Measurements from ENCODE around the gene TECTA. TPM values are rescaled to one million over a fixed set of nuclear protein-coding genes. Genes with fewer than 3 reads are reported as not detected.
A peak's percentile ranks its signal among the peaks of the same experiment; 100 is the strongest.
"Not testable (repeated sequence)": the region's sequence is repeated elsewhere in the genome, so short reads cannot be mapped to it uniquely, and the experiment has no call there.

TECTA gene
- total RNA-seq, 1 donor from 2014 or later: 1.0 TPM

- DNase-seq (no peak), ATAC-seq (ENCODE audit: poor library complexity) (no peak)
- intact Hi-C loops (cut with DNase I): no loop called here
Measured at GRCh38 chr11:121210445-121211080, 109.5 kb downstream of the TECTA start.

DNA sequence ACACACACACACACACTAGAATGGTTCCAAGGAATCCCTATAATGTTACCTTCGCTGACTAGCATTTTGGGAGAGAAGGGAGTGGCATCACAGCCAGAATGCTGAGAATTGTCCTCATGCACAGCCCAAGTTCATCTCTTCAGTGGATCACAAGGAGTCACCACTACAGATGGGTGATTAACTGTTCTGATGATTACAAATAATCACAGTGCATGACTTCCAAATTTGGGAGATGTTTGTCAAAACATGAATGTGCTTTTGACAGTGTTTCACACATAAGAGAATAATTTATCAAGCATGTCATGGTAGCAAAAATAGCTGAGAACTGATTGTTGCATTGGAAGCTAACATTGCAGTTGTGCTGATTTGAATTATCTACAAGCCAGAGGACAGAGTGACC lies 110.6 kb downstream of the TECTA start:
- intact Hi-C loops (cut with DNase I): no loop called here
- no peak for DNase-seq
- ATAC-seq (ENCODE audit: poor library complexity): no peak

DNA sequence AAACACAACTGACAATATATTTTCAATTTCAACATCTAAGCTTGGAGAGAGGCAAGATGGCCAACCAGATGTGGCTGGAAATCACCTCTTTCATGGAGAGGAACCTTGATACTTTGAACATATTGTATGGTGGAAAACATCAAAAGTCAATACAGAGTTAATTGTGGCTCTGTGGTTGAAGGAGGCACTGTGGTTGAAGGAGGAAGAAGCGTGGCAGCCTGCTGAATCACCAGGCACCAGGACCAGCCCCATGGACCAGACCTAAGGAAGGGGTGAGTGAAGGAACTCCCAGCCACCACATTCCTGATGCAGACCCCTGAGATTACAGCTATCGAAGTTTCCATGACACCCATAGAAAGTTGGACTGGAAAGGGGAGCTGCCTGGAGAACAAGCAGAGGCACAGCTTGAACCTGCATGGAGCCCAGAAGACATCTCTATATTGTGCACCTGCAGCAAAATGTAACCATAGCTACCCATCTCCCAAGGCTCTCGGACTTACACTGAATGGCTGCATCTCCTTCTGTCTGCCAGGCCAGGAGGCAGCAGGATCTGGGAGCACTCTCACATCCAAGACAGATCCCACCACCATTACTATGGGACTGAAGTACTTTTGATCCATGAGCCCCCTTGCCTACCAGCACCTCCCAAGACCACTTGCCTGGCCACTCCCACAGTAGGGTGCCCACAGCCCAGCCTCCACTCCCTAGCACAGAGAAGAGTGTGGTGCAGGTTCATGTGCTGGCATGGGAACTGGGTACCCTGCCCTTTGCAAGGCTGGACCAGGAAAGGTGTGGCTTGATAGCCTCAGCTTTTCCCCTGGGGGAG lies 111.7 kb downstream of the TECTA start:
- DNase-seq (no peak), ATAC-seq (ENCODE audit: poor library complexity) (no peak)

DNA sequence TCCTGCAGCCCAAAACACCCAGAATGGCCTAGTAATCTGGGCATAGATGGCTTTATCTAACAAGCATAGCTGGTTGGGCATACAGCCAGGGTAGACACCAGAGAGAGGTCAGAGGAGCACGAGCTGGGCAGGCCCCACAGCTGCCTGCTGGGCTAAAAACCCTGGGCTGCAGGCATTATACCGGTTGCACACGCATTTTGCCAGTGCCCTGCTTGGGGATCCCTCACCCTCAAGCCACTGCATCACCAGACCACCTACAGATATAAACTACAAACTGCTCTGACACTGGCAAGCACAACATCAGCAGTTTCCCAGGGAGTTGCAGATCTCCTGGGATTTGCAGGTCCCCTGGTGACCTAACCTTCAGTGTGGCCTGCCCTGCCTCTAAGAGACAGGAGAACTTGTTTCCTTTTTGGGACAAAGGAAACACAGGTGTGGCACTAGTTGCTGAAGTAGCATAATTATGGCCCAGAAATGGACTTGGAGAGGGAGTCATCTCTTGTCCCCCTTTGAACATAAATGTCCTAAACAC lies 112.4 kb downstream of the TECTA start:
- no peak for ATAC-seq (ENCODE audit: poor library complexity)
- intact Hi-C loops (cut with DNase I): no loop called here
- DNase-seq: no peak

More for the DNA sequence above, 111.7 kb downstream of the TECTA start:
- intact Hi-C loops (cut with DNase I): no loop called here

- DNase-seq (no peak), ATAC-seq (ENCODE audit: poor library complexity) (no peak)
- intact Hi-C loops (cut with DNase I): no loop called here
Measured at GRCh38 chr11:121214861-121215260, 113.8 kb downstream of the TECTA start.

DNA sequence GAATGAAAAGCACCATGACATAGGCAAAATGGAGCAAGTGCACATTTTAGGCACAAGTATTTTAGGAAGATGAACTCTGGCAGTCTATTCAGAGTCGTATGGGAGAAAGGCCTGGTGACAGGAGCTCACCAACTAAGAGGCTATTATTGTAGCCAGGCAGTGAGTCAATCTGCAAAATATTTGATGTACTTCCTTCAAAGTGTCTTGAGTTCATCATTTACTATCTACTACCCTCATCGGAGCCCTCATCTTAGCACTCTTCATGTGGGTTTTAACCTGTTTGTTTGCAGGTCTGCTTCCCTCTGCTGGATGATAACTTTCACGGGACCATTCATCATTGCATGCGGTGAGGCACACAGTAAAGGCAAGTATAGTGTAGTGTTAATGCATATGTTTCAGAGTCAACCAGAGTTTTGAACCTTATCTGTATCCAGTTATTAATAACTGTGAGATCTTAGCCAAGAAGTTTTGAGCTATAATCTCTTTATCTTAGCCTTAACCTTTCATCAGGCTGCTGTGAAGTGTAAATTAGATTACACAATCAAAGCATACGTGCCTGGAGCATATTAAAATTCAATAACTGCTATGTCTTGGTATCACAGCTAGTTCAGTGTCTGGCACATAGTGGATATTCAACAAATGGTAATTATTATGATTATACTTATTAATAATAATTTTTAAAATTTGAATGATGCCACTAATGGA lies 120.6 kb downstream of the TECTA start:
- intact Hi-C loops (cut with DNase I): no loop called here
- ATAC-seq (ENCODE audit: poor library complexity) (no peak), DNase-seq (no peak)

DNA sequence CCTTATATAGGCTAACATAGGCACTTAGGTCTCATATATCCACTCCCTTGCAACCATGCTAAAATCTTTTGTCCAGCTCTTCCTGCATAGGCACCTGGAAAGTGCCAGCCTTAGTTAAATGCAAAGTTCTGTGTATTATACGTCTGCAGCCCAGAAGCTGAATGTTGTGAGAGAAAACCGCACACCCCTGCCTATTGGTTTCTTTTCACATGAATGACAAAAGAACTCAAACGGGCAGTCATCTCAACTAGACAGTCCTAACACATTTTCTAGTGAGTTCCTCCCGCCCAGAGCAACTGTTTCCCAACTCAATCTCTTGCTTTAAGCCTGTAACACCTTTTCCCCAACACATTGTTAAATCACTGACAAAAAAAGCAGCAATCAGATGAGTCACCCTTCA lies 122.1 kb downstream of the TECTA start:
- ATAC-seq (ENCODE audit: poor library complexity) (no peak), DNase-seq (no peak)
- intact Hi-C loops (cut with DNase I): no loop called here

DNA sequence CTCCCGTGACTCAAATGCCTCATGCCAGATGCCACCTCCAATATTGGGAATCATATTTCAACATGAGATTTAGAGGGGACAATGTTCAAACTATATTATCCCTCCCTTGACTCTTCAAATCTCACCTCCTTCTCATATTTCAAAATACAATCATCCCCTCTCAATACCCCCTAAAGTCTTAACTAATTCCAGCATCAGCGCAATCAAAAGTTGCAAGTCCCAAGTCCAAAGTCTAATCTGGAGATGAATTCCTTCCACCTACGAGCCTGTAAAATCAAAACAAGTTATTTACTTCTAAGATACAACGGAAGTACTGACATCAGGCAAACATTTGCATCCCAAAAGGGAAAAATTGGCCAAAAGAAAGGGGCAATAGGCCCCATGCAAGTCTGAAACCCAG lies 124.3 kb downstream of the TECTA start:
- DNase-seq: no peak
- ATAC-seq (ENCODE audit: poor library complexity): no peak
- intact Hi-C loops (cut with DNase I): no loop called here

- intact Hi-C loops (cut with DNase I): no loop called here
- no peak for ATAC-seq (ENCODE audit: poor library complexity)
- DNase-seq: no peak
Measured at GRCh38 chr11:121226415-121227263, 125.6 kb downstream of the TECTA start.

DNA sequence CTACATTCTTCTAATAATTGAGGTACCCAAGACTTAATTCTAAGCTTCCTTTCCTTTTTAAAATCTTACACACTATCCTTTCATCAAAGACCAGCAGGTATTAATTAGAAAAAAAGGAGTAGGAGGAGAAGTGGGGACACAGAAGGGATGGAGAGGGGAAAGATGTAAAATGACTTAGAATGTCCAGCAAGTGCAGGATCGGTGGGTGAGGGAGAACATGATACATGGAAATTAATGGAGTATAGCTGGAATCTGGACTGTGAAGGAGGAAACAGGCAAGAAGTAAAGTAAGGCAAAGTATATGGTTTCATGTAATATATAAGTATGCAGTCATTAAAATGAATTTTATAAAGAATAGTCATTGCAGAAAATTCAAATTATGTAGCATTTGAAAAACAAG lies 127.8 kb downstream of the TECTA start:
- no peak for DNase-seq
- no peak for ATAC-seq (ENCODE audit: poor library complexity)
- intact Hi-C loops (cut with DNase I): no loop called here

DNA sequence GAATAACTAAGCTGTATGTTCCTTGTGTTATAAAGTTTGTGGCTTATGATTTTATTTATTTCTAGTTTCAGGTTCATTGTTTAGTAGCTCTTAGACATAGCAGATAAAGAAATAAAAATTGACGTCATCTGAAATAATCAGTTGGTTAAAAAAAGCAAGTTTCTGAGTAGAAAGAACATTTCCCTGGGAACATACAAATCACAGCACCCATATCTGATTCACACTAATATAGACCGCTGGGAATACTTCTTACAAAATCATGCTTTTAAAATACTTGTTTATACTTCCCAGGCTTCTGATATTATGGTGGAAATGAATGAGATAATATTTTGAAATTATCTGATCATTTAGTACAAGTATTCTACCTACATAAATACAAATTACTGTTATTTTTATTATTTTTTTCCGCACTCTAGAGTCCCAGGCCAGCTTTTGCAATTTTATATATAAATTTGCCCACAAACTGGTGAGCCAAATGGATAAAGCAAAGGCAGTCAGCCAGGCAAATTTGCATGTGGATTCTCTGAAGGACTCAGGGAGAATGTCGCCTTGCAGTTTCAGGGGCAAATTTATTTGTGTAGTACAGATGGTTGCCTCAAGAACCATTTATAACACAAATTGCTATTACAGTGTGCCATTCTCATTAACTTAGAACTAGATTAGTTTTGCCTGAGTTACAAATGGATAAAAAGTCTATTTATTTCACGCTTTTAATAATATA lies 128.6 kb downstream of the TECTA start:
- intact Hi-C loops (cut with DNase I): no loop called here
- no peak for DNase-seq
- ATAC-seq (ENCODE audit: poor library complexity): no peak

DNA sequence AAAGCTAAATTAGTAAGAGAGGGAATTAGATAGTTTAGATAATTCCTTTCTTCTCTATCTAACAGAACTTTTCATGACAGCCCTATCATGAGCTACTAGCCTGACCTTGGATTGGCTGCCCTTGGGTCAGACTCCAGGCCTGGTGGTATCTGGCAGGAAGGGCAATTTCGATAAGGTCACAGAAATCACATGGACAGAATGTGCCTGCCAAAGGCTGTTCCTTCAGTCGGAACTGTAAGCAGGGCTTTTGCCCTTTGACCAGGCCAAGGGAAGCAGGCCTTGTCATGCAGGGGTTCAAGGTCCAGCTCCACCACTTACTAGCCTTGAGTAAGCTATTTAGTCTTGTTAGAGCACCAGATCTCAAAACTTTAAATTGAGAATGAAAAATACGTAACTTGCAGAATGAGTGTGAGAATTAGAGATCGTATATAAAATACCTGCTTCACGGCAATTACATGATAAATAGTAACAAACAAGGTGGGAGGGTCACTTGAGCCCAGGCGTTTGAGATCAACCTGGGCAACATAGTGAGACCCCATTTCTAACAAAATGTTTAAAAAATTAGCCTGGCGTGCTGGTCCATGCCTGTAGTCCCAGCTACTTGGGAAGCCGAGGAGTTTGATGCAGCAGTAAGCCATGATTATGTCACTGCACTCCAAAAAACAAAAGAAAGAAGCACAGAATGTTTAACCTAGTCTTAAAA lies 130.7 kb downstream of the TECTA start:
- DNase-seq: no peak
- peak; percentile 83 for ATAC-seq (ENCODE audit: poor library complexity)
- intact Hi-C loops (cut with DNase I): no loop called here

- ATAC-seq (ENCODE audit: poor library complexity): peak; percentile 29
- no peak for DNase-seq
- intact Hi-C loops (cut with DNase I): no loop called here
Measured at GRCh38 chr11:121235057-121235456, 134.0 kb downstream of the TECTA start.

DNA sequence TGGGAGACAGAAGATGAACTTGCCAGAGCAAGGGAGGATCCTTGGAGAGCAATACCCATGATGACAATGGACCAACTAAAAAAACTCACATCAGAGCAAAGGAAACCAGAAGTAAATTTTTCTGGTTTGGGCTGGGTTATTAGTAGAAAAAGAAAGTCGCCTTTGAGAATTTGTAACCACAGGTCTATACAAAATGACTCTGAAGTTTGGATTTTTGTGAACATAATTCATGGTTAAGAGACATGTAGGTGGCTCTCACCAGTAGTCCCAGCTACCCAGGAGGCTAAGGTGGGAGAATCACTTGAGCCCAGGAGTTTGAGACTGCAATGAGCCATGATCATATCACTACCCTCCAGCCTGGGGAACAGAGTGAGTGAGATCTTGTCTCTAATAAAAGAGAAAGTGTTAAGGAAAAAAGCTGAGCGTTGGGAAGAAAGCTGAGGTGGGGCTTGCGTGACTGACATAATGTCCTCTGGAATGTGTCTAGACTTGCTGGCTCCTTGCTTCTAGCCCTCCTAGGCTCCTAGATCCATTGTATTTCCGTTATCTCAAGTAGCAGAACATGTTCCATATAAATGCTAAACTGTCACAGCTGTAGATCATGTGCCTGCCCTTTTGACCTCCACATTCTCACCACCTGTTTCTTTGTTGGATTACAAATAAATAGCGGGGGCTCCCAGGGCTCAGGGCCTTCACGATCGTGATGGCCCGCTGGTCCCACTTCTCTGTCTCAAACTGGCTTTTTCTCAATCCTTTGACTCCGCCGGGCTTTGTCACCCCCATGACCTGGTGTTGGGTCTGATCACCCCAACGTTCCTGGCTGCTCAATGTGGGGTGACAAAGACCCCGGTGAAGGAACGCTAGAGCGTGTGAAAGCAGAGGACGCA lies 135.3 kb downstream of the TECTA start:
- intact Hi-C loops (cut with DNase I): no loop called here
- ATAC-seq (ENCODE audit: poor library complexity): no peak
- DNase-seq: no peak

GRCh38 chr11:121237247-121237646 lies 136.2 kb downstream of the TECTA start:
- ATAC-seq (ENCODE audit: poor library complexity); intact Hi-C loops (cut with DNase I); DNase-seq: not testable (repeated sequence)

Measured in Right ventricle myocardium superior (tissue), 1 donor.